SK-N-SH (cell line): ENCODE measurements around the gene CFAP52. TPM values are rescaled to one million over a fixed set of nuclear protein-coding genes. Genes with fewer than 3 reads are reported as not detected.

Experiments
- CTCF ChIA-PET: fragments of 300-600, 350-600 bp; formaldehyde crosslinking; extraction: SDS; loops from one replicate; lab custom pipeline; 2021; lab: Yijun Ruan, JAX
- POLR2A ChIA-PET: fragments of 350-600 bp; sonication (Branson Sonifier 250); formaldehyde crosslinking; extraction: SDS; loops from one replicate; lab custom pipeline; 2020; ENCODE audit warnings: antibody characterized with exemption, inconsistent platforms; lab: Yijun Ruan, JAX
- DNase-seq: peaks from one replicate; pipeline ENCODE4 v3.0.0; 2012
- H2AFZ ChIP-seq: fragments of 200-600 bp; sonication (generic); 2 replicates; pipeline ENCODE4 v1.8.1; 2016; ENCODE audit warnings: antibody characterized with exemption, mild to moderate bottlenecking, low read depth
- H3F3A ChIP-seq: fragments of 200-600 bp; sonication (generic); replicated peaks from 2 replicates; pipeline ENCODE3; 2016; ENCODE audit warnings: antibody characterized with exemption, mild to moderate bottlenecking; ENCODE audit not compliant: insufficient read depth
- H3K27ac ChIP-seq, 2 experiments: fragments of 200-500 bp in 1 of 2; fragments of 200-600 bp in 1 of 2; sonication (Bioruptor generic) in 1 of 2; sonication (generic), shearing (Covaris generic) in 1 of 2; 2 replicates each; pipeline versions ENCODE4 v1.5.1 to v1.6.1; 2014 to 2016; ENCODE audit warnings: low read depth in 2 of 2, inconsistent platforms in 1 of 2, low read length in 1 of 2, mild to moderate bottlenecking in 1 of 2, mixed read lengths in 1 of 2
- H3K27me3 ChIP-seq: fragments of 200-600 bp; sonication (generic), shearing (Covaris generic); 2 replicates; pipeline ENCODE4 v1.6.1; 2016; ENCODE audit warnings: mixed run types; ENCODE audit not compliant: insufficient read depth
- H3K36me3 ChIP-seq, 2 experiments: fragments of 200-500 bp in 1 of 2; fragments of 200-600 bp in 1 of 2; sonication (Bioruptor generic) in 1 of 2; sonication (generic) in 1 of 2; replicated peaks in 1 of 2; 2 replicates each; pipeline versions ENCODE3 to v1.5.1; 2014 to 2016; ENCODE audit warnings: low read length in 1 of 2, mild to moderate bottlenecking in 1 of 2; ENCODE audit not compliant: insufficient read depth in 2 of 2, control insufficient read depth in 1 of 2
- H3K4me1 ChIP-seq, 2 experiments: fragments of 200-500 bp in 1 of 2; fragments of 200-600 bp in 1 of 2; sonication (Bioruptor generic) in 1 of 2; sonication (generic), shearing (Covaris generic) in 1 of 2; 2 replicates each; pipeline versions ENCODE4 v1.5.1 to v1.6.1; 2014 to 2016; ENCODE audit warnings: low read depth in 1 of 2, low read length in 1 of 2, mixed run types in 1 of 2; ENCODE audit not compliant: insufficient read depth in 2 of 2, control insufficient read depth in 1 of 2
- H3K4me2 ChIP-seq: fragments of 200-600 bp; sonication (generic), shearing (Covaris generic); 2 replicates; pipeline ENCODE4 v1.6.1; 2017; ENCODE audit warnings: mixed run types
- H3K4me3 ChIP-seq, 2 experiments: fragments of 200-500 bp in 1 of 2; fragments of 200-600 bp in 1 of 2; sonication (Bioruptor generic) in 1 of 2; sonication (generic), shearing (Covaris generic) in 1 of 2; 2 replicates each; pipeline versions ENCODE4 v1.5.1 to v1.8.1; 2014 to 2016; ENCODE audit warnings: low read depth in 2 of 2, inconsistent platforms in 1 of 2, low read length in 1 of 2, mild to moderate bottlenecking in 1 of 2, mixed read lengths in 1 of 2, moderate library complexity in 1 of 2
- H3K79me2 ChIP-seq: fragments of 200-600 bp; sonication (generic); 2 replicates; pipeline ENCODE4 v1.8.1; 2017; ENCODE audit warnings: mild to moderate bottlenecking; ENCODE audit not compliant: insufficient read depth
- H3K9ac ChIP-seq: fragments of 200-600 bp; sonication (generic); 2 replicates; pipeline ENCODE4 v1.6.1; 2017; ENCODE audit warnings: mixed run types
- H3K9me2 ChIP-seq: fragments of 200-600 bp; sonication (generic); 2 replicates; pipeline ENCODE4 v1.6.1; 2017; ENCODE audit warnings: mixed run types
- H3K9me3 ChIP-seq: fragments of 200-600 bp; sonication (generic); 2 replicates; pipeline ENCODE4 v1.6.1; 2017; ENCODE audit warnings: mixed run types, mild to moderate bottlenecking, moderate library complexity
- H4K20me1 ChIP-seq: fragments of 200-600 bp; sonication (generic); 2 replicates; pipeline ENCODE4 v1.6.1; 2017; ENCODE audit warnings: mild to moderate bottlenecking, mixed run types; ENCODE audit not compliant: insufficient read depth
- CHD2 ChIP-seq: fragments of 150-350 bp; IDR thresholded peaks from 2 replicates; pipeline ENCODE4 v1.6.1; 2018; ENCODE audit warnings: low read length; ENCODE audit not compliant: partially characterized antibody
- ELF1 ChIP-seq: IDR thresholded peaks from 2 replicates; pipeline ENCODE4 v1.4.0; 2012
- FOSL2 ChIP-seq: IDR thresholded peaks from 2 replicates; pipeline ENCODE4 v1.4.0; 2012; ENCODE audit warnings: low read depth, mild to moderate bottlenecking, moderate library complexity, borderline replicate concordance
- NRF1 ChIP-seq: IDR thresholded peaks from 2 replicates; pipeline ENCODE4 v1.6.1; 2012; ENCODE audit warnings: low read depth, mild to moderate bottlenecking, low read length
- PBX3 ChIP-seq: IDR thresholded peaks from 2 replicates; pipeline ENCODE4; 2012
- RAD21 ChIP-seq: IDR thresholded peaks from 2 replicates; pipeline ENCODE4 v1.6.1; 2012; ENCODE audit warnings: mild to moderate bottlenecking, low read length
- REST ChIP-seq: IDR thresholded peaks from 2 replicates; pipeline ENCODE4 v1.6.1; 2012; ENCODE audit warnings: mild to moderate bottlenecking, low read depth, low read length, moderate library complexity
- RFX5 ChIP-seq: IDR thresholded peaks from 2 replicates; pipeline ENCODE4 v1.6.1; 2012; ENCODE audit warnings: mild to moderate bottlenecking, improper control_type of control experiment, low read length
- SMC3 ChIP-seq: IDR thresholded peaks from 2 replicates; pipeline ENCODE4 v1.6.1; 2012; ENCODE audit warnings: low read depth, low read length, improper control_type of control experiment
- TAF1 ChIP-seq: IDR thresholded peaks from 2 replicates; pipeline ENCODE4 v1.6.1; 2012; ENCODE audit warnings: low read depth, mild to moderate bottlenecking, low read length, moderate library complexity, borderline replicate concordance
- USF1 ChIP-seq: IDR thresholded peaks from 2 replicates; pipeline ENCODE4 v1.4.0; 2012; ENCODE audit warnings: low read depth, borderline replicate concordance
- YY1 ChIP-seq: IDR thresholded peaks from 2 replicates; pipeline ENCODE4 v1.4.0; 2012; ENCODE audit warnings: low read depth, mild to moderate bottlenecking
- WGBS: methylation state at CpG from one replicate; pipeline ENCODE4 v1.1.6; 2017; ENCODE audit warnings: low lambda C conversion rate; 5-methylcytosine and 5-hydroxymethylcytosine counted together
- polyA plus RNA-seq, 3 experiments: library from polyadenylated mRNA; depleted of rRNA; stranded (reverse); fragments of >200 nt; gene quantifications; 2 replicates each; pipeline ENCODE4 v1.2.3, GENCODE V29; 2012

The CFAP52 gene
- polyA plus RNA-seq, 1 of the 3 experiments (the other 2 are of a cell fraction): 0.26 TPM

GRCh38 chr17:9645851-9646545 is 69.6 kb downstream of the CFAP52 start (continued):
- TF ChIP-seq REST (no peak), TAF1 (no peak), YY1 (no peak), NRF1 (no peak)
- TF ChIP-seq, all 33 proteins: peak for 0

GRCh38 chr17:9646546-9646885 is 70.1 kb downstream of the CFAP52 start:
- Histone ChIP-seq H3F3A (no peaks in the 10 kb centered on the region), H3K9ac (no peak overlapping the region), H3K9me3 (no peaks in the 10 kb centered on the region), H3K4me1 (no peaks in the 10 kb centered on the region), H3K27ac (no peak overlapping the region), H4K20me1 (no peaks in the 10 kb centered on the region), H3K79me2 (no peaks in the 10 kb centered on the region), H3K27me3 (peaks cover 52% of the 10 kb centered on the region), H3K4me3 (no peak overlapping the region), H3K4me2 (no peak overlapping the region), H3K9me2 (no peaks in the 10 kb centered on the region), H2AFZ (no peak overlapping the region), H3K36me3 (no peaks in the 10 kb centered on the region)
- DNase-seq: no peak
- TF ChIP-seq FOSL2: no peak
- no peak for TF ChIP-seq RFX5
- TF ChIP-seq USF1: no peak
- no peak for TF ChIP-seq RAD21
- TF ChIP-seq PBX3: no peak
- WGBS: 45% methylated on average over 7 of the region's 8 CpGs
- CTCF ChIA-PET: no interaction called here
- POLR2A ChIA-PET: no interaction called here

GRCh38 chr17:9647014-9647413 is 70.6 kb downstream of the CFAP52 start:
- Histone ChIP-seq H3K9me3 (no peaks in the 10 kb centered on the region), H3K9me2 (no peaks in the 10 kb centered on the region), H3K9ac (no peak overlapping the region), H3K4me2 (no peak overlapping the region), H3K4me3 (no peak overlapping the region), H3K36me3 (no peaks in the 10 kb centered on the region), H3K4me1 (no peaks in the 10 kb centered on the region), H3F3A (no peaks in the 10 kb centered on the region), H3K27me3 (peaks cover 54% of the 10 kb centered on the region), H3K79me2 (no peaks in the 10 kb centered on the region), H3K27ac (no peak overlapping the region), H4K20me1 (no peaks in the 10 kb centered on the region), H2AFZ (no peak overlapping the region)
- TF ChIP-seq ELF1 (no peak), CHD2 (no peak), PBX3 (no peak), SMC3 (no peak)
- 30% methylated on average over 4 of the region's 4 CpGs for WGBS
- CTCF ChIA-PET: no interaction called here
- POLR2A ChIA-PET: no interaction called here
- DNase-seq: no peak
